Endothelial cell of umbilical vein (primary cell): Measurements from ENCODE around the gene DMBX1. TPM values are rescaled to one million over a fixed set of nuclear protein-coding genes. Genes with fewer than 3 reads are reported as not detected.

ENCODE experiments used
- BruUV-seq: library from RNA; stranded (reverse); fragments of 400-500 nt; replicated peaks from 2 replicates; lab custom pipeline; 2021; lab: Mats Ljungman, UMichigan
- CTCF ChIA-PET: fragments of 300-600, 350-600 bp; sonication (Branson Sonifier 250); formaldehyde crosslinking; loops from one replicate; lab custom pipeline; 2021; ENCODE audit warnings: antibody characterized with exemption, inconsistent platforms; lab: Charles Lee
- POLR2A ChIA-PET: fragments of 300-600, 350-600 bp; sonication (Branson Sonifier 250); formaldehyde crosslinking; loops from one replicate; lab custom pipeline; 2021; ENCODE audit warnings: antibody characterized with exemption, inconsistent platforms; lab: Charles Lee
- DNase-seq: peaks from one replicate; pipeline ENCODE4 v3.0.0-alpha.2; 2011; ENCODE audit warnings: low read depth, low spot score
- FAIRE-seq: peaks from 2 replicates; lab custom pipeline; 2011; peaks lifted over from hg19 to GRCh38; lab: Jason Lieb, UNC
- H2AFZ ChIP-seq: 2 replicates; pipeline ENCODE4 v1.6.0; 2012; ENCODE audit warnings: low read depth, low read length, control low read depth, inconsistent platforms
- H3K27ac ChIP-seq: 2 replicates; pipeline ENCODE4 v1.5.1; 2011; ENCODE audit warnings: low read depth, mild to moderate bottlenecking, control low read depth, low read length, moderate library complexity; ENCODE audit not compliant: insufficient read depth
- H3K27me3 ChIP-seq, 2 experiments: 2 replicates each; pipeline versions ENCODE4 v1.6.0 to v1.6.1; 2011; ENCODE audit warnings: low read length in 2 of 2, mixed read lengths in 1 of 2; ENCODE audit not compliant: control insufficient read depth in 2 of 2, insufficient read depth in 2 of 2
- H3K36me3 ChIP-seq, 2 experiments: 2 replicates in 1 of 2; 3 replicates in 1 of 2; pipeline ENCODE4 v1.5.1; 2011; ENCODE audit warnings: low read length in 2 of 2, mild to moderate bottlenecking in 1 of 2, moderate library complexity in 1 of 2; ENCODE audit not compliant: control insufficient read depth in 2 of 2, insufficient read depth in 2 of 2; ENCODE audit errors: extremely low read depth in 1 of 2
- H3K4me1 ChIP-seq: 3 replicates; pipeline ENCODE4 v1.5.1; 2011; ENCODE audit warnings: mild to moderate bottlenecking, low read length; ENCODE audit not compliant: control insufficient read depth, insufficient read depth; ENCODE audit errors: extremely low read depth
- H3K4me2 ChIP-seq: 2 replicates; pipeline ENCODE4 v1.6.1; 2011; ENCODE audit warnings: low read length, control low read depth, mixed read lengths; ENCODE audit not compliant: insufficient read depth
- H3K4me3 ChIP-seq, 3 experiments: fragments of 200-600 bp in 1 of 3; sonication (generic), shearing (Covaris generic) in 1 of 3; replicated peaks in 1 of 3; 2 replicates each; pipeline ENCODE4 v1.5.1; 2011 to 2016; ENCODE audit warnings: control low read depth in 3 of 3, low read length in 3 of 3, mild to moderate bottlenecking in 2 of 3, inconsistent platforms in 1 of 3, low read depth in 1 of 3, moderate library complexity in 1 of 3; ENCODE audit not compliant: insufficient read depth in 1 of 3
- H3K79me2 ChIP-seq: 2 replicates; pipeline ENCODE4 v1.6.0; 2012; ENCODE audit warnings: low read length, inconsistent platforms; ENCODE audit not compliant: control insufficient read depth, insufficient read depth
- H3K9ac ChIP-seq: replicated peaks from 2 replicates; pipeline ENCODE3; 2011; ENCODE audit warnings: low read length, control low read depth; ENCODE audit not compliant: insufficient read depth; ENCODE audit errors: extremely low read depth
- H3K9me1 ChIP-seq: replicated peaks from 3 replicates; pipeline ENCODE4 v1.6.0; 2011; ENCODE audit warnings: mild to moderate bottlenecking, low read length; ENCODE audit not compliant: control insufficient read depth, insufficient read depth; ENCODE audit errors: extremely low read depth
- H3K9me3 ChIP-seq: replicated peaks from 2 replicates; pipeline ENCODE4 v1.5.1; 2012; ENCODE audit warnings: low read length, inconsistent platforms; ENCODE audit not compliant: control insufficient read depth, insufficient read depth
- H4K20me1 ChIP-seq: replicated peaks from 2 replicates; pipeline ENCODE3; 2011; ENCODE audit warnings: mild to moderate bottlenecking, low read length; ENCODE audit not compliant: control insufficient read depth, insufficient read depth; ENCODE audit errors: extremely low read depth
- CTCF ChIP-seq, 2 donors: IDR thresholded peaks; 1 replicate in 1 of 2; 2 replicates in 1 of 2; pipeline ENCODE4 v1.5.1; 2011; ENCODE audit warnings: low read length in 2 of 2, mild to moderate bottlenecking in 2 of 2, moderate library complexity in 2 of 2, control low read depth in 1 of 2, inconsistent platforms in 1 of 2, low read depth in 1 of 2; ENCODE audit not compliant: insufficient read depth in 1 of 2; ENCODE audit errors: extremely low read depth in 1 of 2
- EZH2 ChIP-seq: IDR thresholded peaks from 2 replicates; pipeline ENCODE4 v1.6.1; 2012; ENCODE audit warnings: borderline replicate concordance, low read depth, mild to moderate bottlenecking, moderate library complexity, low read length, inconsistent platforms; ENCODE audit not compliant: severe bottlenecking
- FOS ChIP-seq: IDR thresholded peaks from 2 replicates; pipeline ENCODE4 v1.6.1; 2011; ENCODE audit warnings: mild to moderate bottlenecking, low read length, moderate library complexity, borderline replicate concordance; ENCODE audit not compliant: insufficient read depth
- GATA2 ChIP-seq: IDR thresholded peaks from 2 replicates; pipeline ENCODE4 v1.7.0; 2011; ENCODE audit warnings: low read depth, mild to moderate bottlenecking, moderate library complexity, mixed read lengths, low read length; ENCODE audit not compliant: insufficient read length, insufficient read depth
- JUN ChIP-seq: IDR thresholded peaks from 2 replicates; pipeline ENCODE4 v1.6.1; 2011; ENCODE audit warnings: borderline replicate concordance, low read depth; ENCODE audit not compliant: insufficient read length, insufficient read depth
- MAX ChIP-seq: IDR thresholded peaks from 2 replicates; pipeline ENCODE4 v1.6.1; 2011; ENCODE audit not compliant: insufficient read depth, insufficient read length
- MYC ChIP-seq: IDR thresholded peaks from one replicate; pipeline ENCODE4 v1.6.1; 2011; ENCODE audit warnings: mild to moderate bottlenecking, low read depth, low read length
- POLR2A ChIP-seq: IDR thresholded peaks from 2 replicates; pipeline ENCODE4 v1.6.1; 2012; ENCODE audit warnings: low read depth, mild to moderate bottlenecking, control low read depth, low read length
- POLR2AphosphoS5 ChIP-seq: IDR thresholded peaks from 2 replicates; pipeline ENCODE4 v1.6.1; 2012; ENCODE audit warnings: low read depth, mild to moderate bottlenecking, control low read depth, low read length, moderate library complexity; ENCODE audit not compliant: insufficient read depth
- dilution Hi-C: fragments of 300-500 bp; cut with MboI; formaldehyde crosslinking; loops from one replicate; pipeline ENCODE4 v1.15.0; 2019; ENCODE audit warnings: low sequenced_read_pairs; ENCODE audit not compliant: extremely low pct_ligation_motif_present
- intact Hi-C: fragments of 100-400 bp; cut with micrococcal nuclease; formaldehyde crosslinking; loops from one replicate; pipeline ENCODE4 v1.10.0; 2022
- polyA plus RNA-seq, 4 experiments: library from polyadenylated mRNA; depleted of rRNA in 3 of 4; stranded (reverse) in 3 of 4; unstranded in 1 of 4; fragments of >200 nt; gene quantifications; 2 replicates each; pipeline versions ENCODE4 v1.2.1 to v1.2.3, GENCODE V29; 2011 to 2012; ENCODE audit warnings: missing spikeins in 1 of 4
- total RNA-seq: library from RNA; stranded (reverse); gene quantifications from 2 replicates; pipeline ENCODE4 v1.2.3, GENCODE V29; 2021

The DMBX1 gene
- total and polyA plus RNA-seq, 2 donors (not counting 3 experiments of a cell fraction or from before 2014, with no cell fraction given): not detected

- Histone ChIP-seq H3K4me1 (no peaks in the 10 kb centered on the region), H4K20me1 (no peaks in the 10 kb centered on the region), H3K9ac (no peak overlapping the region), H3K36me3 (no peaks in the 10 kb centered on the region), H3K79me2 (no peaks in the 10 kb centered on the region), H3K27me3 (peaks cover 17 to 34% of the 10 kb centered on the region in 2 experiments), H3K9me3 (no peaks in the 10 kb centered on the region), H3K9me1 (no peaks in the 10 kb centered on the region), H2AFZ (no peak overlapping the region), H3K4me3 (no peak overlapping the region), H3K27ac (no peak overlapping the region), H3K4me2 (no peak overlapping the region)
- BruUV-seq: no TSS peak
- dilution Hi-C loops: no loop called here
- intact Hi-C loops: no loop called here
- FAIRE-seq (no peak), DNase-seq (no peak)
- no peak for TF ChIP-seq POLR2AphosphoS5
- no peak for TF ChIP-seq MYC
- CTCF ChIA-PET: interaction anchor here (1.4 to 5.8 kb wide), 2 partner anchors 10 to 14 kb away, joined by 5 to 29 read pairs; no protein-coding TSS in a partner anchor
- POLR2A ChIA-PET: no interaction called here
These were observed 28.4 kb upstream of the DMBX1 start for GRCh38 chr1:46461017-46461808.

- H3K4me1 ChIP-seq: peaks cover 1% of the 10 kb centered on the region
- POLR2A ChIA-PET: no interaction called here
- TF ChIP-seq CTCF (IDR thresholded peaks at IDR 0.05; ENCODE audit: extremely low read depth in 1 of 2, insufficient read depth in 1 of 2, low read depth in 1 of 2, low read length in 2 of 2): no peak
- TF ChIP-seq EZH2: no peak
- TF ChIP-seq POLR2AphosphoS5: no peak
- no peak for TF ChIP-seq POLR2A
- no peak for TF ChIP-seq JUN
- no peak for TF ChIP-seq GATA2
- no peak for TF ChIP-seq MYC
- no peak for TF ChIP-seq MAX
- TF ChIP-seq FOS: no peak
- intact Hi-C loops: no loop called here
- BruUV-seq: no TSS peak
- FAIRE-seq (no peak), DNase-seq (no peak)
- dilution Hi-C loops: no loop called here
- H3K9me1 ChIP-seq: no peaks in the 10 kb centered on the region
- H3K79me2 ChIP-seq: no peaks in the 10 kb centered on the region
- H3K27me3 ChIP-seq: peaks cover 20 to 36% of the 10 kb centered on the region in 2 experiments
- H3K4me3 ChIP-seq: no peak overlapping the region
- no peak overlapping the region for H3K27ac ChIP-seq
- CTCF ChIA-PET: no interaction called here
- H3K9me3 ChIP-seq: no peaks in the 10 kb centered on the region
- no peaks in the 10 kb centered on the region for H3K36me3 ChIP-seq
- H2AFZ ChIP-seq: no peak overlapping the region
- H3K4me2 ChIP-seq: no peak overlapping the region
- no peak overlapping the region for H3K9ac ChIP-seq
- H4K20me1 ChIP-seq: no peaks in the 10 kb centered on the region
These were observed 27.7 kb upstream of the DMBX1 start for GRCh38 chr1:46461809-46462448.
